Mesothelial cell of epicardium (in vitro differentiated cells): Measurements from ENCODE around the gene POMC. TPM values are rescaled to one million over a fixed set of nuclear protein-coding genes. Genes with fewer than 3 reads are reported as not detected.

Source experiments
- DNase-seq, 2 experiments: peaks; one replicate each; pipeline ENCODE4 v3.0.0; 2021; ENCODE audit warnings: low spot score in 2 of 2; ENCODE audit not compliant: unreplicated experiment in 2 of 2
- H3K27ac Mint-ChIP-seq: 2 replicates; pipeline ENCODE4 v1.8.0; 2021; ENCODE audit warnings: mixed read lengths
- H3K27me3 Mint-ChIP-seq: 2 replicates; pipeline ENCODE4 v1.8.0; 2021; ENCODE audit warnings: low read depth, mixed read lengths
- H3K36me3 Mint-ChIP-seq: 2 replicates; pipeline ENCODE4 v1.8.0; 2021; ENCODE audit warnings: mixed read lengths
- H3K4me1 Mint-ChIP-seq: 2 replicates; pipeline ENCODE4 v1.8.0; 2021; ENCODE audit warnings: mixed read lengths
- H3K4me3 Mint-ChIP-seq: 2 replicates; pipeline ENCODE4 v1.8.0; 2021; ENCODE audit warnings: mild to moderate bottlenecking, moderate library complexity, mixed read lengths
- H3K9me3 Mint-ChIP-seq: 2 replicates; pipeline ENCODE4 v1.8.0; 2021; ENCODE audit warnings: mixed read lengths
- total RNA-seq: library from RNA; stranded (reverse); gene quantifications from 3 replicates; pipeline ENCODE4 v1.2.1, GENCODE V29; 2021
- TF ChIP-seq, protein P1 (sequence below): fragments of 200-600 bp; sonication (generic); IDR thresholded peaks from one replicate; pipeline ENCODE4 v1.5.0; 2021; ENCODE audit warnings: antibody characterized with exemption; ENCODE audit not compliant: unreplicated experiment

The POMC gene
- total RNA-seq, 1 donor from 2014 or later = not detected

DNA sequence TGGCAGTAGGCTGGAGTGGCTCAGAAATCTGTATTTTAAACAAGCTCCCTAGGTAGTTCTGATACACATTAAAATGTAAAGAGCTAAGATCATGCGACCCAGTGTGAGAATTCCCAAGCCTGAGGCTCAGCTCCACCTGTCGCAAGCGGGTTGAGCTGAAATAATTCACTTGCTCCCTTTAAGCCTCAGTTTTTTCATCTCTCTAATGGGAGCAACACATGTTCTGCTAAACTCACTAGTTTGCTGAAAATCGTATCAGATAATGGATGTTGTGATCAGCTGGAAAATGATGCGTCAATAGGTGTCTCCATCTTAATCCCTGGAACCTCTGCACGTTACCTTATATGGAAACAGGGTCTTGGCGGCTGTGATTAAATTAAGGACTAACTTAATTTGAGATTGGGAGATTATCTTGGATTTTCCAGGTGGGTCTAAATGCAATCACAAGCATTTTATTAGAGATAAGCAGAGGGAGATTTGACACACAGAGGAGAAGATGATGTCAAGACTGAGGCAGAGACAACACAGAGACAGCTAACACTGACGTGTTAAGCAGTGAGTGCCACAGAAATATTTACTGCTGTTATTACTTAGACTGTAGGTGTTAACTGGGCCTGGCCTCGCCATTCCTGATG lies 53.0 kb downstream of the POMC start:
- no peak overlapping the region for H3K4me3 Mint-ChIP-seq
- H3K36me3 Mint-ChIP-seq = no peaks in the 10 kb centered on the region
- H3K27ac Mint-ChIP-seq = no peak overlapping the region
- no peaks in the 10 kb centered on the region for H3K4me1 Mint-ChIP-seq
- TF ChIP-seq, protein P1, sequence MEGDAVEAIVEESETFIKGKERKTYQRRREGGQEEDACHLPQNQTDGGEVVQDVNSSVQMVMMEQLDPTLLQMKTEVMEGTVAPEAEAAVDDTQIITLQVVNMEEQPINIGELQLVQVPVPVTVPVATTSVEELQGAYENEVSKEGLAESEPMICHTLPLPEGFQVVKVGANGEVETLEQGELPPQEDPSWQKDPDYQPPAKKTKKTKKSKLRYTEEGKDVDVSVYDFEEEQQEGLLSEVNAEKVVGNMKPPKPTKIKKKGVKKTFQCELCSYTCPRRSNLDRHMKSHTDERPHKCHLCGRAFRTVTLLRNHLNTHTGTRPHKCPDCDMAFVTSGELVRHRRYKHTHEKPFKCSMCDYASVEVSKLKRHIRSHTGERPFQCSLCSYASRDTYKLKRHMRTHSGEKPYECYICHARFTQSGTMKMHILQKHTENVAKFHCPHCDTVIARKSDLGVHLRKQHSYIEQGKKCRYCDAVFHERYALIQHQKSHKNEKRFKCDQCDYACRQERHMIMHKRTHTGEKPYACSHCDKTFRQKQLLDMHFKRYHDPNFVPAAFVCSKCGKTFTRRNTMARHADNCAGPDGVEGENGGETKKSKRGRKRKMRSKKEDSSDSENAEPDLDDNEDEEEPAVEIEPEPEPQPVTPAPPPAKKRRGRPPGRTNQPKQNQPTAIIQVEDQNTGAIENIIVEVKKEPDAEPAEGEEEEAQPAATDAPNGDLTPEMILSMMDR = no peak
- H3K27me3 Mint-ChIP-seq = no peaks in the 10 kb centered on the region
- DNase-seq = no peak
- H3K9me3 Mint-ChIP-seq = no peaks in the 10 kb centered on the region

DNA sequence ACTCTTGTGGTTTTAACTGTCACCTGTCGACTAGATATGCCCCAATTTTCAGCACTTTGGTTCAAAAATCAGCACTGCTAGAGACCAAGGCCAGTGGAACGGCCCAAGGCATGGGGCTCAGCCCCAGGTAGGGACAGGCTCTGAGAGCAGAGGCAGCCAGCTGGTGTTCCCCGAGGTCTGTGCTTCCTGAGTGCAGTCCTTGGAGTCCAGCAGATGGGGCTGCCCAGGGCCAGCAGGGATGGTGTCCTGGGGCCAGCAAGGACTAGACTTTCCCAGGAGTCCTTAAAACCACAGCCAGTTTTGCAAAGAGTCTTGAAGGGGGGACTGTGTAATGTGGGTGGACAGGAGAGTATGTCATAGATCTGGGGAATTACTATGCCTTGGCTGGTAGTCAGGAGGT lies 56.3 kb downstream of the POMC start:
- DNase-seq = no peak
- Mint-ChIP-seq H3K9me3 (no peaks in the 10 kb centered on the region), H3K36me3 (peaks cover 4% of the 10 kb centered on the region), H3K4me1 (no peaks in the 10 kb centered on the region), H3K27me3 (no peaks in the 10 kb centered on the region), H3K4me3 (no peak overlapping the region), H3K27ac (no peak overlapping the region)
- TF ChIP-seq, protein P1 = no peak

Other genes starting within 250 kb of the POMC start
- gene ADCY3, start 248.3 kb downstream of the POMC start, total RNA-seq = 38.6 to 42.4 TPM (median 41.3 TPM) in 3 replicates
- gene DNAJC27, start 196.6 kb downstream of the POMC start, total RNA-seq = 10.4 to 10.9 TPM (median 10.6 TPM) in 3 replicates
- 14.4 to 16.7 TPM (median 15.4 TPM) in 3 replicates for gene EFR3B, start 126.5 kb downstream of the POMC start, total RNA-seq
- 210 to 219 TPM (median 215 TPM) in 3 replicates for gene DNMT3A, start 173.3 kb upstream of the POMC start, total RNA-seq